Prostate gland (tissue), 2 donors: Measurements from ENCODE around the gene ARHGAP6.

Experiments
- CTCF ChIP-seq, 4 experiments: fragments of 200-600 bp in 2 of 4; fragments of 450-650 bp in 2 of 4; sonication (generic) in 2 of 4; IDR thresholded peaks; 1 replicate in 3 of 4; 2 replicates in 1 of 4; pipeline ENCODE4 v1.5.1; 2016 to 2019; ENCODE audit warnings: antibody characterized with exemption in 4 of 4, mild to moderate bottlenecking in 2 of 4, moderate library complexity in 2 of 4
- POLR2A ChIP-seq: fragments of 450-650 bp; IDR thresholded peaks from one replicate; pipeline ENCODE4 v1.6.1; 2016; ENCODE audit warnings: antibody characterized with exemption, mild to moderate bottlenecking
- POLR2AphosphoS5 ChIP-seq: sonication (generic); formaldehyde crosslinking; IDR thresholded peaks from one replicate; pipeline ENCODE4 v1.6.1; 2017; ENCODE audit warnings: antibody characterized with exemption

GRCh38 chrX:11687157-11687556, 21.4 kb upstream of the ARHGAP6 start:
- no peak for TF ChIP-seq POLR2AphosphoS5
- no peak for TF ChIP-seq POLR2A
- no peak for TF ChIP-seq CTCF (IDR thresholded peaks at IDR 0.05)
